Measurements from ENCODE around the gene ZNF687. TPM values are rescaled to one million over a fixed set of nuclear protein-coding genes. Genes with fewer than 3 reads are reported as not detected.

The ZNF687 gene
- total and polyA plus RNA-seq, 12 donors, result 5.9 to 15.1 (median 12.8) TPM

DNA sequence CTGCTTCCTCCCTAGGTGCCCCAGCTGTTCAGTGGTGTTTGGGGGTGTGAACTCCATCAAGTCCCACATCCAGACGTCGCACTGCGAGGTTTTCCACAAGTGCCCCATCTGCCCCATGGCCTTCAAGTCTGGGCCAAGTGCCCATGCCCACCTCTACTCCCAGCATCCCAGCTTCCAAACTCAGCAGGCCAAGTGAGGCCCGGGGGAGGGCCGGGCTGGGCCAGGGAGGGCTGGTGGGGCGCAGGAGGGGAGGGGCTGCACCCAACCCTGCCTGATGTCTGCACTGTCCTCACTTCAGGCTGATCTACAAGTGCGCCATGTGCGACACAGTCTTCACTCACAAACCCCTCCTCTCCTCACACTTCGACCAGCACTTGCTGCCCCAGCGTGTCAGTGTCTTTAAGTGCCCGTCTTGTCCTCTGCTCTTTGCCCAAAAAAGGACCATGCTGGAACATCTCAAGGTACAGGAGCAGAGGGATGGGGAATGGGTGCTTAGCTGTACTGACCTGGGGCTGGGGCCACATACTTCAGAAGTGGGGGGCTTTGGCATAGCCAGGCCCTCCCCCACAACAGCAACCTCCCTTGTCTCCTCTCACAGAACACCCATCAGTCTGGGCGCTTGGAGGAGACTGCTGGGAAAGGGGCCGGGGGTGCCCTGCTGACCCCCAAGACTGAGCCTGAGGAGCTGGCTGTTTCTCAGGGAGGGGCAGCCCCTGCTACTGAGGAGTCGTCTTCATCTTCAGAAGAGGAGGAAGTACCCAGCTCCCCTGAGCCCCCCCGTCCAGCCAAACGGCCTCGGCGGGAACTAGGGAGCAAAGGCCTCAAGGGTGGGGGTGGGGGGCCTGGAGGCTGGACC, 7.2 kb downstream of the ZNF687 start:
- no peak overlapping the region for H3K27ac ChIP-seq
- peaks cover 0 to 10% (median 2%) of the 10 kb centered on the region in 9 donors for H3K4me1 ChIP-seq
- TF ChIP-seq, protein P1, sequence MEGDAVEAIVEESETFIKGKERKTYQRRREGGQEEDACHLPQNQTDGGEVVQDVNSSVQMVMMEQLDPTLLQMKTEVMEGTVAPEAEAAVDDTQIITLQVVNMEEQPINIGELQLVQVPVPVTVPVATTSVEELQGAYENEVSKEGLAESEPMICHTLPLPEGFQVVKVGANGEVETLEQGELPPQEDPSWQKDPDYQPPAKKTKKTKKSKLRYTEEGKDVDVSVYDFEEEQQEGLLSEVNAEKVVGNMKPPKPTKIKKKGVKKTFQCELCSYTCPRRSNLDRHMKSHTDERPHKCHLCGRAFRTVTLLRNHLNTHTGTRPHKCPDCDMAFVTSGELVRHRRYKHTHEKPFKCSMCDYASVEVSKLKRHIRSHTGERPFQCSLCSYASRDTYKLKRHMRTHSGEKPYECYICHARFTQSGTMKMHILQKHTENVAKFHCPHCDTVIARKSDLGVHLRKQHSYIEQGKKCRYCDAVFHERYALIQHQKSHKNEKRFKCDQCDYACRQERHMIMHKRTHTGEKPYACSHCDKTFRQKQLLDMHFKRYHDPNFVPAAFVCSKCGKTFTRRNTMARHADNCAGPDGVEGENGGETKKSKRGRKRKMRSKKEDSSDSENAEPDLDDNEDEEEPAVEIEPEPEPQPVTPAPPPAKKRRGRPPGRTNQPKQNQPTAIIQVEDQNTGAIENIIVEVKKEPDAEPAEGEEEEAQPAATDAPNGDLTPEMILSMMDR (IDR thresholded peaks at IDR 0.05), result no peak
- DNase-seq, result no peak
- H3K4me3 ChIP-seq, result no peak overlapping the region
- intact Hi-C loops (cut with DNase I), result loop anchor here in 1 of 10 donors (10.0 kb wide), 1 partner anchor 55 kb away; the partner anchor contains the start of gene RFX5
- H3K9me3 ChIP-seq, result no peaks in the 10 kb centered on the region
- H3K36me3 ChIP-seq, result peaks cover 0 to 97% (median 79%) of the 10 kb centered on the region in 9 donors
- 79 to 81% methylated on average over 18 of the region's 18 CpGs for WGBS, 2 donors
- no peaks in the 10 kb centered on the region for H3K27me3 ChIP-seq
- peak in 1 of 8 donors; percentile 10 for ATAC-seq

DNA sequence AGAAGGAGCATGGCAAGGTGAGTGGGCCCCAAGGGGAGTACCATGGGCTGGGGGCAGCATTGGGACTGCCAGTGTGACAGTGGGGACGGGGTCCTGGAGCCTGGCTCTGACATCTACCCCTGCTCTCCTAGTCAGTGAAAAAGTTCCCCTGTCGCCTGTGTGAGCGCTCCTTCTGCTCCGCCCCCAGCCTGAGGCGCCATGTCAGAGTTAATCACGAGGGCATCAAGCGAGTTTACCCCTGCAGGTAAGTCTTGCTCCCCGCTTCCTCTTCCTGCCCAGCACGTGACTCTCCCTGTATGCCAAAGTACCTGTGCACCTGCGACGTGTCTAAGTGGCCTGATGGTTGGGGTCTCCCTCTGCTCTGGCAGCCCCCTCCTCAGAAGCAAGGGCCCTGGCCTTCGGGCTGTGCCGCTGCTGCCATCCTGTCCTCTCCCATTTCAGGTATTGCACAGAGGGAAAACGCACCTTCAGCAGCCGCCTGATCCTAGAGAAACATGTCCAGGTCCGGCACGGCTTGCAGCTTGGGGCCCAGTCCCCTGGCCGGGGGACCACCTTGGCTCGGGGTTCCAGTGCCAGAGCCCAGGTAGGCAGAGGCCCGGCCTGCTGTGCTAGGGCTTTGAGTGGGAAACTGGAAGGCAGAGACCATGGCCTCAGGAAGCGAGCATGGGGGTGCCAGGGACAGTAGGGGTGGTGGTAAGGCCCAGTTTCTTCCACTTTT, 8.1 kb downstream of the ZNF687 start:
- TF ChIP-seq, protein P1 (IDR thresholded peaks at IDR 0.05), result no peak
- Histone ChIP-seq H3K4me1 (peaks cover 0 to 7% (median 0%) of the 10 kb centered on the region in 9 donors), H3K9me3 (no peaks in the 10 kb centered on the region), H3K36me3 (peaks cover 0 to 100% (median 85%) of the 10 kb centered on the region in 9 donors), H3K27me3 (no peaks in the 10 kb centered on the region), H3K27ac (no peak overlapping the region), H3K4me3 (no peak overlapping the region)
- ATAC-seq (peak in 1 of 8 donors; percentile 9), DNase-seq (no peak)
- WGBS, 2 donors, result 91% methylated on average over 21 of the region's 21 CpGs
- intact Hi-C loops (cut with DNase I), result loop anchor here in 1 of 10 donors (10.0 kb wide), 1 partner anchor 55 kb away; the partner anchor contains the start of gene RFX5

DNA sequence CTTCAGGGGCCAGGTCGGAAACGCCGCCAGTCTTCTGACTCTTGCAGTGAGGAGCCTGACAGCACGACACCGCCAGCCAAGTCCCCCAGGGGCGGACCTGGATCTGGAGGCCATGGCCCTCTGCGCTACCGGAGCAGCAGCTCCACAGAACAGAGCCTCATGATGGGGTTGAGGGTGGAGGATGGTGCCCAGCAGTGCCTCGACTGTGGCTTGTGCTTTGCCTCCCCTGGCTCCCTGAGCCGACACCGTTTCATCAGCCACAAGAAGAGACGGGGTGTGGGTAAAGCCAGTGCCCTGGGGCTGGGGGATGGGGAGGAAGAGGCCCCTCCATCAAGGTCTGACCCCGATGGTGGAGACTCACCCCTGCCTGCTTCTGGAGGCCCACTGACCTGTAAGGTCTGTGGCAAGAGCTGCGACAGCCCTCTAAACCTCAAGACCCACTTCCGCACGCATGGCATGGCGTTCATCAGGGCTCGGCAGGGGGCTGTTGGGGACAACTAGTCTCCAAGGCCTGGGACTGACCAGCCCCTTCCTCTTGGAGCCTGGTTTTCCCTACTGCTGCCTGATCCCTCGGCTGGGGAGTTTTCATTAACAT, 8.7 kb downstream of the ZNF687 start:
- intact Hi-C loops (cut with DNase I), result no loop called here
- DNase-seq, result no peak
- WGBS, 2 donors, result 82 to 83% methylated on average over 19 of the region's 19 CpGs
- H3K4me3 ChIP-seq, result no peak overlapping the region
- H3K27ac ChIP-seq, result no peak overlapping the region
- no peaks in the 10 kb centered on the region for H3K9me3 ChIP-seq
- peaks cover 0 to 100% (median 90%) of the 10 kb centered on the region in 9 donors for H3K36me3 ChIP-seq
- H3K27me3 ChIP-seq, result no peaks in the 10 kb centered on the region
- ATAC-seq, result peak in 1 of 8 donors; percentile 3
- TF ChIP-seq, protein P1 (IDR thresholded peaks at IDR 0.05), result no peak
- peaks cover 0 to 7% (median 0%) of the 10 kb centered on the region in 9 donors for H3K4me1 ChIP-seq
